HG03066 (cell line): ENCODE results near the gene COL18A1.
"Not testable (repeated sequence)": the region's sequence is repeated elsewhere in the genome, so short reads cannot be mapped to it uniquely, and the experiment has no call there.

Experiments
- ATAC-seq: cut with Tn5 transposase; IDR thresholded peaks from one replicate; pipeline ENCODE4 v1.9.1; 2021; ENCODE audit warnings: low read depth; ENCODE audit not compliant: unreplicated experiment

The COL18A1 gene

GRCh38 chr21:45549626-45550463, 144.9 kb downstream of the COL18A1 start:
- ATAC-seq: no peak

- ATAC-seq: no peak
Measured at GRCh38 chr21:45550522-45551210, 145.7 kb downstream of the COL18A1 start.

- no peak for ATAC-seq
Measured at GRCh38 chr21:45551316-45551715, 146.4 kb downstream of the COL18A1 start.

DNA sequence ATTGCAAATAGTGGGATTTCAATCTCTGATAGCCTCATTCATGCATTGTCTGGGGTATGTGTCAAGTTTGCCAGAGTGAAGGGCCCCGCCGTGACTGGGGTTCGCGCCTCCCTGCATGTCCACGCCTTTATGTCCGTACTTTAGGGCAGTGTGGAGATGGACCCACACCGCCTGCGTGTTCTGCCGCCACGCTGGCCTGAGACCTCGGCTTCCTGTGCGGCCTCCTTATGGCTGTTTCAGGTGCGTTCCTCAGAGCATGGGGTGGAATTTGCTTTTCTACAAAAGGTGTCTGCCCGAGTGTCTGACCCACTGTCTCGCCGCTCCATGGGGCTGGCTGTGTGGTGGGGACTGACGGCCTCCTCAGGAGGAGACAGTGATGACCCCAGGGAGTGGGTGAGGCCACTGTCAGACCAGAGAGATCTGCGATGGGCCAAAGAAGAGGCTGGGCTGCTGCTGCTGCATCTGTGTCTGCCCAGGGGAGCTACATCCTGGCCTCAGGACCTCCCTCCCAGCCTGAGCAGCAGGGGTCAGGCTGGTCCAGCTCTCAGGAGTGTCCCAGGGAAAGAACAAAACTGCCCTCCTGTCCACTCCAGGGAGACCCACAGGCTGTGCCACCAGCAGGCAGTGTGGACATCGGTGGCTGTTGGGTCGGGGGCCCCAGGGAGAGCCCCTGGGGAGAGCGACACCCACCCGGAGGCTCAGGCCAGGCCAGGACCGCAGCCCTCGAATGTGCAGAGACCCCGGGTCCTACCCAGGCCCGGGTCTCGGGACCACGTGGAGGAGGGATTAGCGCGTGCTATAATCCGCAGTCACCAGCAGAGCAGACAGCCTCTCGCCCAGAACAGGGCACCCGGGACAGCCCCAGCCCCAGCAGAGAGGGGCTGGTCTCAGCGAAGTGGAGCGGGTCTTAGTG, 147.1 kb downstream of the COL18A1 start:
- no peak for ATAC-seq

DNA sequence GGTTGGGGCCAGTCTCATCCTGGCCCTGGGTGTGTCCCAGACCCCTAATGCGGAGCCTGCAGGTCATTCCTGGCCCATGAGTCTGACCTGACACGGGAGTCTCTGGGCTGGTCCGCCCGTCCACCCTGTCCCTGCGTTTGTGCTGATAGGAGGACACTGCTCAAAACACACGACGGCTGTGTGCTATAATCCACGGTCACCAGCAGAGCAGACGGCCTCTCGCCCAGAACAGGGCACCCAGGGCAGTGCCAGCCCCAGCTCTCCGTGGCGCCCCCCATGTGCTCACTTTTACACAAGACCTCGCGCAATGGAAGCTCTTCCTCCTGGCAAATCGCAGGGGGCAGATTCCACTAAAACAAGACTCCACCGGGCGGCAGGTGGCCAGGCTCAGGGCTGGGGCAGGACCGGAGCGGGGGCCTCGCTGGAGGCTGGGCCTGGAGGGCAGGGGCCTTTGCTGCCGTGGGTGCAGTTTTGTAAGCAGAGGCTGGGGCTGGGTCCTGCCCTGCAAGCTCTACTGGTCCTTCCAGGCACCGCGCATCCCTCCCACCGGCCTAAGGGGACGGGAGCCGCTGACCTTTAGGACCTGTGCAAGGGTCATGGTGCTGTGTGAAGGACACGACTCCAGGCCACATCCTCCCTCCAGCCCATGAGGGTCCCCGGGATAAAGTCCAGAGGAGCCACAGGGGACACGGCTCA, 147.9 kb downstream of the COL18A1 start:
- ATAC-seq: no peak

GRCh38 chr21:45554477-45555175, 149.7 kb downstream of the COL18A1 start:
- no peak for ATAC-seq

- no peak for ATAC-seq
Measured at GRCh38 chr21:45555251-45555556, 150.2 kb downstream of the COL18A1 start.

DNA sequence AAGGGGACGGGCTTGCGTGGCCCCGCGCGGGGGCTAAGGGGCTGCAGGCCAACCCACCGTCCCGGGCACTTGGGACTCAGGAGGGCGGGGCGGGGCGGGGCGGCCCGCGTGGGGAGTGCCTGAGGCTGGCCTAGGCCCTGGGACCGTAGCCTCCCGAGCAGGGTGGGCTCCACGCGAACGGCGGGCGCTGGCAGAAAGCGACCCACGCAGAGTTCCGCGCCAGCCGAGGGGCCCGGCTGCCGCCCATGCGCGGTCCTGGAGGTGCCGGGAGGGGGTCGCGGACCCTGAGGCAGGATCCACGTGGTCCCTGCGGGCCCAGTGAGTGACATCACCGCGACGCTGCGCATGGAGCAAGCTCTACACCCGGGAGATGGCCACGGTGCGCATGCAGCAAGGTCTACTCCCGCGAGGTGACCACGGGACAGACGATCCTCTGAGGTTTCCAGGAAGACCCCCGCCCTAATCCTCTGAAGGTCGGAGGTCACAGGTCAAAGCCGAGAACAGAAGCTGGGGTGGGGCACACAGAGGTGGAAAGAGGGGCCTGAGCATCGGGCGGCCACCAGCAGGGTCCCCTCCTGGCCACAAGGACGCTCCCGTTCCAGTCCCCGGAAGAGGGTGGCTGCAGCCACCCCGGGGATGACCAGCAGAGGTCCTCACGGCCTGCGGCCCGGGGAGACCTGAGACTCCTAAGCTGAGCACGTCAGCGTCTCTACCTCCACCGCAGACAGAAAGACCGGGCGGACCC, 150.8 kb downstream of the COL18A1 start:
- ATAC-seq: no peak

GRCh38 chr21:45556302-45556644, 151.3 kb downstream of the COL18A1 start:
- no peak for ATAC-seq

- no peak for ATAC-seq
Measured at GRCh38 chr21:45556645-45557615, 152.0 kb downstream of the COL18A1 start.

GRCh38 chr21:45557616-45558043, 152.7 kb downstream of the COL18A1 start:
- ATAC-seq: no peak

DNA sequence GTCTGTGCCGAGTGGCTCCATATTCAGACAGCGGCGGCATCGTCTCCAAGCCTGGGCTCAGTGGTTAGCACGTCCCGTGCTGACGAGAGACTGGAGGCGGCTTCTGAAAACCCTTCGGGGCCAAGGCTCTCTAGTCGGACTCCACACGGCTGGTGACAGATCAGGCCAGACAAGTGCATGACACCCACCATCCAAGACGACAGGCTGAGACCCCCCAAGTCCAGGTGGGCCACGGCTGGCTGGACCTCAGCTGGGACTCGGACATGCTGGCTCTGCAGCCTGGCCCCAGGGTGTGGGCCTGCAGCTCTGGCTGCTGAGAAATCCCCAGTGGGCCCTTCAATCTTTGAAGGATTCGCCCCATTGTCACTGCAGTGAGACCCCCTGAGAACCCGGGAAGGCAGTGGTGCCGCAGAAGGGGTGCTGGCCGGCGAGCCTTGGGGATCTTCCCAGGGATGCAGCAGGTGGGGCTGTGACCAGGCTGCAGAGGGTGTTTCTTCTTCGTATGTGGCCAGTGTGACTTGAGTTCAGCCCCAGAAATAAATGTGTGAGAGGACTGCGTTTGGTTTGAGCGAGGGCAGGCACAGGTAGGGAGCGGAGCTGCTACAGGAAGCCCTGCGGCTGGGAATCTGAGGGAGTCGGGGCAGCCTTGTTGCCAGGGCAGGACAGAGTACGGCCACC, 153.2 kb downstream of the COL18A1 start:
- no peak for ATAC-seq

DNA sequence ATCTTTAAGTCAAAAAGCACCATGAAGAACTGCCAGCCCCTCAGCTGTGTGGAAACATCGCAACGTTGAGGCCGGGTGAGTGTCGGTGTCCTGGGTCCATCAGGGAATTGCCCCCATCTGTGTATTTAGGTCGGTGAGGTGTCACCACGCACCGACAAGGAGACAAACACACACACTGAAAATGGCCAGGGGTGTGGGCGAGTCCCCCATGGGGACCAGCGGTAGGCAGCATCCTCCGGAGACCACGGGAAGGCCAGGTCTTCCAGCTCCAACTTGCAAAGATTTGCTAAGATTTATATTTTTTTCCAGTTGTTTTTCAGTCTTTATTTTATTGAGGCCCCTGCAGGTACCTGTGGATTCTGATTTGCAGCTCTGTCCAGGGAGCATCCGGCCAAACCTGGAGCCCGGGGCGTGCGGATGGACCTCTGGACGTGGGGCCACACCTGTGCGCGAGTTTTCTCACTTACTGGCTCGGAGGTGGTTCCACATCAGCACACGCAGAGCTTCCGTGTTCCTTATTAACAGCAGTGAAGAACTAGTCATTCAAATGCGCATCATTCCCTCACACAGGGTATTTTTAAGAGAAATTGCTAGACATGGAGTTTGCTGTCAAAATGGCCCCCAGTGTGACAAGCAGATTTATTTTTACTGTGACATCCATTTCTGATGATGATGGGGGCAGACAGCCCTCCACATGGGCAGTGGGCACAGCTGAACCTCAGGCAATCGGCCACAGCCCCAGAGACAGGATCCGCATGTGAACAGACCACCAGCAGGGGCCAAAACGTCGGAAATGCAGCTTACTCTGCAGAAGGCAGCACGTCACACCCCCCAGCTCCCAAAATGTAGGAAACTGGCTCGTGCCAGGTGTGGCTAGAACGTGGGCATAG, 154.5 kb downstream of the COL18A1 start:
- ATAC-seq: no peak

- ATAC-seq: no peak
Measured at GRCh38 chr21:45560106-45561021, 155.4 kb downstream of the COL18A1 start.

DNA sequence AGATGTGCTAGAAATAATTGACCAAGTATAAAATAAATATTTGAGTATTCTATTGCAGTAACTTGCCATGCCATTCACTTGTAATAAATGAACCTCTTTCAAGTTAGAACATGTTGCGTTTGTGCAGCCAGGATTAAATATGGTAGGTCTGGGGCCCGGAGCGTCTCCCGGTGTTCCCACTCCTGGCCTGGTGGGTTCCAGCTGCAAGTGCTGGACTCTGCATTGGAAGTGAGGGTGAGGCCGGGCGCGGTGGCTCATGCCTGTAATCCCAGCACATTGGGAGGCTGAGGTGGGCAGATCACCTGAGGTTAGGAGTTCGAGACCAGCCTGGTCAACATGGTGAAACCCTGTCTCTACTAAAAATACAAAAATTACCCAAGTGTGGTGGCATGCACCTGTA, 156.3 kb downstream of the COL18A1 start:
- ATAC-seq: not testable (repeated sequence)

GRCh38 chr21:45562402-45562801, 157.4 kb downstream of the COL18A1 start:
- no peak for ATAC-seq
